Measurements from ENCODE around the gene BNIP2. TPM values are rescaled to one million over a fixed set of nuclear protein-coding genes. Genes with fewer than 3 reads are reported as not detected.

The BNIP2 gene
- total RNA-seq, 1 donor = 107 TPM

DNA sequence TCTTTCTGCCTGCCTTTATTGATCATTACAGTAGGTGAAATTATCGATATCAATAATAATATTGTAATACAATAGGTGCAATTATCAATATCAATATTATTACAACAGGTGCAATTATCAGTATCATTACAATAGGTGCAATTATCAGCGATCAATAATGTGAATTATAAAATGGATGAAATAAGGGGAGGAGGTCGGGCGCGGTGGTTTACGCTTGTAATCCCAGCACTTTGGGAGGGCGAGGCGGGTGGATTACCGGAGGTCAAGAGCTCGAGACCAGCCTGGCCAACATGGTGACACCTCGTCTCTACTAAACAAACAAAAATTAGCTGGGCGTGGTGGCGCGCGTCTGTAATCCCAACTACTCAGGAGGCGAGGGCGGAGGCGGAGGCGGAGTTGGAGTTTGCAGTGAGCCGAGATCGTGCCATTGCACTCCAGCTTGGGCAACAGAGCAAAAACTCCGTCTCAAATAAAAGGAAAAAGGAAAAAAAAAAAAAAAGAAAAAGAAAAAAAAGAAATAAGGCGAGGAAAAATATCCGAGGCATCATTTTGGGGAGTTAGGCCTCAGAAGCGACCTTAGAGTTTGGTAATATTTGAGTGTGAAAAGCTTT is 611 bp upstream of the BNIP2 start:
- DNase-seq (ENCODE audit: low read depth) = peak; percentile 68
- TF ChIP-seq, protein P1, sequence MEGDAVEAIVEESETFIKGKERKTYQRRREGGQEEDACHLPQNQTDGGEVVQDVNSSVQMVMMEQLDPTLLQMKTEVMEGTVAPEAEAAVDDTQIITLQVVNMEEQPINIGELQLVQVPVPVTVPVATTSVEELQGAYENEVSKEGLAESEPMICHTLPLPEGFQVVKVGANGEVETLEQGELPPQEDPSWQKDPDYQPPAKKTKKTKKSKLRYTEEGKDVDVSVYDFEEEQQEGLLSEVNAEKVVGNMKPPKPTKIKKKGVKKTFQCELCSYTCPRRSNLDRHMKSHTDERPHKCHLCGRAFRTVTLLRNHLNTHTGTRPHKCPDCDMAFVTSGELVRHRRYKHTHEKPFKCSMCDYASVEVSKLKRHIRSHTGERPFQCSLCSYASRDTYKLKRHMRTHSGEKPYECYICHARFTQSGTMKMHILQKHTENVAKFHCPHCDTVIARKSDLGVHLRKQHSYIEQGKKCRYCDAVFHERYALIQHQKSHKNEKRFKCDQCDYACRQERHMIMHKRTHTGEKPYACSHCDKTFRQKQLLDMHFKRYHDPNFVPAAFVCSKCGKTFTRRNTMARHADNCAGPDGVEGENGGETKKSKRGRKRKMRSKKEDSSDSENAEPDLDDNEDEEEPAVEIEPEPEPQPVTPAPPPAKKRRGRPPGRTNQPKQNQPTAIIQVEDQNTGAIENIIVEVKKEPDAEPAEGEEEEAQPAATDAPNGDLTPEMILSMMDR (IDR thresholded peaks at IDR 0.05; ENCODE audit: insufficient read depth, low read length) = no peak
- peak overlapping the region; percentile 80 for H3K4me3 ChIP-seq (ENCODE audit: low read depth, low read length)

- peak; percentile 87 for DNase-seq (ENCODE audit: low read depth)
- peak overlapping the region; percentile 75 for H3K4me3 ChIP-seq (ENCODE audit: low read depth, low read length)
- TF ChIP-seq, protein P1 (IDR thresholded peaks at IDR 0.05; ENCODE audit: insufficient read depth, low read length) = no peak
Observed at GRCh38 chr15:59688423-59688781, 718 bp downstream of the BNIP2 start.

DNA sequence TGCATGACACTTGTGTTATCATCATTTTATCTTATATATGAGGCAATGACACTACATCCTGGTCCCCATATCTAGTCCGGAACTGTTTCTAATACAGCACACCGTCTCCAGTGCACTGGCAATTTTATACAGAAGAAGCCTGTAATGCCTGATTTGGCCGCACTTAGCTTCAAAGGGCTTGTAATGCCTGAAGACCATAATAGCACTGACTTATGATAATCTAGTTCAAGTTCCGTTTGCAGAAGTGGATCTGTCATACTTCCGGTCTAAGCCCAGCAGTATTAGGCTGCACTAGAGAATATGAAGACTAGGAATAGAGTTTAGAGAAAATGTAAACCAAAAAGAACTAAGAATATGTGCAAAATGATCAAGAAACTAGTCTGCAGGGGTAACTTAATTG is 1.3 kb downstream of the BNIP2 start:
- DNase-seq (ENCODE audit: low read depth) = peak; percentile 57
- TF ChIP-seq, protein P1 (IDR thresholded peaks at IDR 0.05; ENCODE audit: insufficient read depth, low read length) = no peak
- H3K4me3 ChIP-seq (ENCODE audit: low read depth, low read length) = peak overlapping the region; percentile 75

DNA sequence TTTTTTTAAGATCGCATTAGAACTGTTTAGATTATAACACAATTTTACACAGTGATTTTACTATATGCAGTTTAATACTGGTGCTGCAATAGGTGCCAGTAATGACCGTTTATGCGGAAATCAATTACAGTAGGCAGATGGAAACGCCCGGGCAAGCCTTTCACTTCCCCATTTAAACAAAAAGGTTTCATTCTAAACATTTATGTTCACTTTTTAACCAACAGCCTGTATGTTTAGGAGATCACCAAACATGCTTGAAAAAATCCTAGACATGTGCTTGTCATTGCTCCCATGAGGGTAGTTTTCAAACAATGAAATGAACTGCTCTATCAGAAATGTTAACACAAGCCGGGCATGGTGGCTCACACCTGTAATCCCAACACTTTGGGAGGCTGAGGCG is 2.7 kb downstream of the BNIP2 start:
- H3K4me3 ChIP-seq (ENCODE audit: low read depth, low read length) = no peak overlapping the region
- no peak for DNase-seq (ENCODE audit: low read depth)
- TF ChIP-seq, protein P1 (IDR thresholded peaks at IDR 0.05; ENCODE audit: insufficient read depth, low read length) = no peak

- no peak overlapping the region for H3K4me3 ChIP-seq (ENCODE audit: low read depth, low read length)
- TF ChIP-seq, protein P1 (IDR thresholded peaks at IDR 0.05; ENCODE audit: insufficient read depth, low read length) = no peak
- peak; percentile 66 for DNase-seq (ENCODE audit: low read depth)
Observed at GRCh38 chr15:59685737-59686297, 3.3 kb downstream of the BNIP2 start.

- no peak for DNase-seq (ENCODE audit: low read depth)
- no peak overlapping the region for H3K4me3 ChIP-seq (ENCODE audit: low read depth, low read length)
- TF ChIP-seq, protein P1 (IDR thresholded peaks at IDR 0.05; ENCODE audit: insufficient read depth, low read length) = no peak
Observed at GRCh38 chr15:59680870-59681269, 8.2 kb downstream of the BNIP2 start.

- TF ChIP-seq, protein P1 (IDR thresholded peaks at IDR 0.05; ENCODE audit: insufficient read depth, low read length) = no peak
- H3K4me3 ChIP-seq (ENCODE audit: low read depth, low read length) = no peak overlapping the region
- DNase-seq (ENCODE audit: low read depth) = no peak
Observed at GRCh38 chr15:59680346-59680745, 8.8 kb downstream of the BNIP2 start.

Data from fibroblast of the aortic adventitia (primary cell).